Progenitor cell of endocrine pancreas (in vitro differentiated cells): ENCODE results near the gene CCDC85C. TPM values are rescaled to one million over a fixed set of nuclear protein-coding genes. Genes with fewer than 3 reads are reported as not detected.

Experiments used
- DNase-seq: peaks from one replicate; pipeline ENCODE4 v3.0.0; 2021; ENCODE audit warnings: low spot score; ENCODE audit not compliant: unreplicated experiment
- H3K27ac Mint-ChIP-seq: 2 replicates; pipeline ENCODE4 v1.8.0; 2021; ENCODE audit warnings: mild to moderate bottlenecking, moderate library complexity, mixed read lengths
- H3K27me3 Mint-ChIP-seq: 2 replicates; pipeline ENCODE4 v1.8.0; 2021; ENCODE audit warnings: mixed read lengths
- H3K36me3 Mint-ChIP-seq: 2 replicates; pipeline ENCODE4 v1.8.0; 2022; ENCODE audit warnings: mixed read lengths; ENCODE audit not compliant: insufficient read depth
- H3K4me1 Mint-ChIP-seq: 2 replicates; pipeline ENCODE4 v1.8.0; 2021; ENCODE audit warnings: low read depth, mixed read lengths
- H3K4me3 Mint-ChIP-seq: 2 replicates; pipeline ENCODE4 v1.8.0; 2021; ENCODE audit warnings: low read depth, mild to moderate bottlenecking, moderate library complexity, mixed read lengths
- H3K9me3 Mint-ChIP-seq: 2 replicates; pipeline ENCODE4 v1.8.0; 2021; ENCODE audit warnings: low read depth, mixed read lengths
- CTCF ChIP-seq: fragments of 200-600 bp; sonication (generic); IDR thresholded peaks from one replicate; pipeline ENCODE4 v1.5.0; 2021; ENCODE audit warnings: antibody characterized with exemption, mild to moderate bottlenecking; ENCODE audit not compliant: unreplicated experiment
- total RNA-seq: library from RNA; stranded (reverse); gene quantifications from 2 replicates; pipeline ENCODE4 v1.2.1, GENCODE V29; 2021

CCDC85C gene
- total RNA-seq, 1 donor from 2014 or later, result 44.9 TPM

- DNase-seq, result no peak
- no peaks in the 10 kb centered on the region for H3K9me3 Mint-ChIP-seq
- no peaks in the 10 kb centered on the region for H3K36me3 Mint-ChIP-seq
- no peak for TF ChIP-seq CTCF
- no peak overlapping the region for H3K27ac Mint-ChIP-seq
- H3K4me3 Mint-ChIP-seq, result no peak overlapping the region
- H3K27me3 Mint-ChIP-seq, result peaks cover 23% of the 10 kb centered on the region
- H3K4me1 Mint-ChIP-seq, result peaks cover 4% of the 10 kb centered on the region
These were observed 21.5 kb upstream of the CCDC85C start for GRCh38 chr14:99625476-99625875.

- Mint-ChIP-seq H3K4me3 (no peak overlapping the region), H3K36me3 (no peaks in the 10 kb centered on the region), H3K27ac (no peak overlapping the region), H3K4me1 (peaks cover 4% of the 10 kb centered on the region), H3K9me3 (no peaks in the 10 kb centered on the region), H3K27me3 (peaks cover 23% of the 10 kb centered on the region)
- no peak for TF ChIP-seq CTCF
- DNase-seq, result no peak
These were observed 21.0 kb upstream of the CCDC85C start for GRCh38 chr14:99624971-99625370.

GRCh38 chr14:99624024-99624423, 20.0 kb upstream of the CCDC85C start:
- Mint-ChIP-seq H3K36me3 (no peaks in the 10 kb centered on the region), H3K9me3 (no peaks in the 10 kb centered on the region), H3K4me1 (peaks cover 4% of the 10 kb centered on the region), H3K27me3 (peaks cover 23% of the 10 kb centered on the region), H3K4me3 (no peak overlapping the region), H3K27ac (no peak overlapping the region)
- TF ChIP-seq CTCF, result no peak
- no peak for DNase-seq

DNA sequence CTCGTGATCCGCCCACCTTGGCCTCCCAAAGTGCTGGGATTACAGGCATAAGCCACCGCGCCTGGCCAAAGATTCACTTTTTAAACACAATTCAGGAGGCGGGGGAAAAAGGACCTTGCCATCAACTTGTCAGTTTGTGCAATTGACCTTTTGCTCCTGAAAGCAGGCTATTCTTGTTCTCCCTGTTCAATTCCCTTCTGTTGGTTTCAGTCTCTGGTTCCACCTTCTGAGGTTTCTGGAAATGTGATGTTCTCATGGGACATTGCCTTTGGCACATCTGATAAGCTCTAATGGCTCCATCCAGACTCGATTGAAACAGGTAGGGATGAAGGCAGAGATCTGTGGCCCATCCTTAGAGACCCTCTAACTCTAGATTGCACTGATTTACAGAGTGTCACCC, 17.9 kb upstream of the CCDC85C start:
- no peak for TF ChIP-seq CTCF
- peaks cover 4% of the 10 kb centered on the region for H3K4me1 Mint-ChIP-seq
- H3K36me3 Mint-ChIP-seq, result no peaks in the 10 kb centered on the region
- H3K27ac Mint-ChIP-seq, result no peak overlapping the region
- H3K27me3 Mint-ChIP-seq, result peaks cover 20% of the 10 kb centered on the region
- no peak for DNase-seq
- H3K9me3 Mint-ChIP-seq, result no peaks in the 10 kb centered on the region
- H3K4me3 Mint-ChIP-seq, result no peak overlapping the region

- no peaks in the 10 kb centered on the region for H3K9me3 Mint-ChIP-seq
- no peak overlapping the region for H3K4me3 Mint-ChIP-seq
- TF ChIP-seq CTCF, result no peak
- peaks cover 4% of the 10 kb centered on the region for H3K4me1 Mint-ChIP-seq
- DNase-seq, result no peak
- no peak overlapping the region for H3K27ac Mint-ChIP-seq
- H3K36me3 Mint-ChIP-seq, result no peaks in the 10 kb centered on the region
- peaks cover 22% of the 10 kb centered on the region for H3K27me3 Mint-ChIP-seq
These were observed 16.1 kb upstream of the CCDC85C start for GRCh38 chr14:99619835-99620834.
